Nasal cavity respiratory epithelium epithelial cell of viscerocranial mucosa (primary cell): Measurements from ENCODE around the gene ADCY6. TPM values are rescaled to one million over a fixed set of nuclear protein-coding genes. Genes with fewer than 3 reads are reported as not detected.

ENCODE experiments used
- total RNA-seq: library from RNA; depleted of rRNA; stranded (reverse); fragments of >200 nt; gene quantifications from 2 replicates; pipeline ENCODE4 v1.2.3, GENCODE V29; 2014

Gene ADCY6
- 19.1 and 38.7 TPM in 2 replicates for total RNA-seq

DNA sequence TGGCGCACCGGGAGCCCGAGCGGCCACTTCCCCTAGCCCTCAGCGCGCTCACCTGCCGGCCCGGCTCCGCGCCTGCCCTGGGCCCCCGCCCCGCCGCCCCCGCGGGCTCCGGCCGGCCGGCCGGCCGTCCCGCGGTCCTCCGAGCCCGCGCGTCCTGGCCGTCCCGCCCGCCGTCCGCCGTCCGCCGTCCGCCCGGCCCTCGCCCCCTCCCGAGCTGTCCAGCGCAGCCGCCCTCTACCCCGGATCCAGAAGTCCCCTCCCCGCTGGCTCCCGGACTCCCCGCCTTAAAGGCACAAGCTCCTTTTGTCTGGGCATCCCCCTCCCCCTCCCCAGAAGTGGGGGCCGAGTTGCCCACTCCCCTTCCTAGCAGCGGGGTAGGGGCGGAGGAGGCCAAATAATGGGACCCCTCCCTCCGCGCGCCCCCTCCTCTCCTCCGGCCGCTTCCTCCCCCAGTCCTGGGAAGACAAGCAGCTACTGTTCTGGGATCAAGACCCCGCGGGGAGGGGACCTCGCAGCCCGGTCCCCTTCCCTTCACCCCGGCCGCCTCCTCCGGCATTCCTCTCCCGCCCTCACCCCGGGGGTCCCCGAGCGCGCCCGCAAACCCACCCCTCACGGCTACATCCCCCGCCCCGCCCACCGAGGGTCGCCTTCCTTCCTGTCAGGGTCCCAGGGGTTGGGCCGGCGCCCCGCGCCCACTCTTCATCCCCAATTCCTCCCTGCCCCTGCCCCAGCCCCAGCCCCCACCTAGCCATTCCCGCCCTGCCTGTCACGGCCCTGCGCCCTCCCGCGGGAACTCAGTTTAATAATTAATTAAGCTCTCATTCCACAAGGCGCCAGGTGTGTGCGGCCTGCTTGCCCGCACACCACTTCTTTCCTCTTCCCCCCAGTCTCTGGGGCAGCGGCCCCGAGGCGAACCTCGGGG is at the start of gene ADCY6:
ADCY6 (minus strand) TSS at position 236 of the 922 bp plus-strand sequence. CDS start 5,655 bp downstream, outside the sequence.

DNA sequence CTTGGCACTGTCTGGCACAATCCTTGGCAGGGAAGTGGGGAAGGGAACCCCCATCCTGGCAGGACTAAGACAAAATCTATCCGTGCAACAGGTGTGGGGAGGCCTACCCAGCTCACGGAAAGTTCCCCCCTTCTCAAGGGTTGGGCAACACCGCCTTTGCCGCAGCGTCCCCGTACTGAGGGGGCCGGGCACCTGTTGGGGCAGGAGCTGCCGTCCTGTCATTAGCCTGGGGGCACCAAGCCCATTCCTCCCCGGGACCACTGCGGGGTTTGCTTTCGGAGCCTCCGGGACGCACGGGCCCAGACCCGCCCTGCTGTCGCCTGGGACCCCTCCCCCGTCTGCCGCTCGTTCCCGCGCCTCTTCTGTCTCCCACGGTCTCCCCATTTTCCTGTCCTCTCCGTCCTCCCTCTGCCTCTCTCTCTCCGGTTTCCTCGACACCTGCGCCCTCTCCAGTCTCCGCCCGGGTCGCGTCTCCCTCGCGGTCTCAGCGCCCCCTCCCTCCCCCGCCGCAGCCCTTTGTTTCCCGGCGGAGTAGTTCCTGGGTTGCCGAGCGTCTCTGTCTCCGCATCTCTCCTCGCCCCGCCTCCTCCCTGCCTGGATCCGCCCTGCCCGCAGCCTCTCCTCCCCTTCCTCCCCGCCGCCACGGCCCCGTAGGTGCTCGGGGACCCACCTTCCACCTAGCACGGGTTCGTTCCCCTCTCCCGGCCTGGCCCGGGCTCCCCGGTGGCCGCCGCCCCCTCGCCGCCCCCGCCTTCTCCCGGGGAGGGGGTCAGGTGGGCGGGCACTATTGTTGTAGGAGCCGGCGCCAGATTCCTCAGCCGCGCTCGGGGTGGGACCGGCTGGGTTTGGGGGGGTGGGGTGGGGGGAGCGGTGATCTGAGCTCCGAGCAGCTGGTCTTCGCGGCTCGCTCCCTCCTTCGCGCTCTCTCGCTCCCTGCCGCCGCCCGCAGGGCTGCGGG is 29.3 kb upstream of the ADCY6 start, which contains the start of gene CACNB3:
CACNB3 (plus strand) TSS at position 624 of the 958 bp plus-strand sequence. CDS start 434 bp downstream, outside the sequence.

DNA sequence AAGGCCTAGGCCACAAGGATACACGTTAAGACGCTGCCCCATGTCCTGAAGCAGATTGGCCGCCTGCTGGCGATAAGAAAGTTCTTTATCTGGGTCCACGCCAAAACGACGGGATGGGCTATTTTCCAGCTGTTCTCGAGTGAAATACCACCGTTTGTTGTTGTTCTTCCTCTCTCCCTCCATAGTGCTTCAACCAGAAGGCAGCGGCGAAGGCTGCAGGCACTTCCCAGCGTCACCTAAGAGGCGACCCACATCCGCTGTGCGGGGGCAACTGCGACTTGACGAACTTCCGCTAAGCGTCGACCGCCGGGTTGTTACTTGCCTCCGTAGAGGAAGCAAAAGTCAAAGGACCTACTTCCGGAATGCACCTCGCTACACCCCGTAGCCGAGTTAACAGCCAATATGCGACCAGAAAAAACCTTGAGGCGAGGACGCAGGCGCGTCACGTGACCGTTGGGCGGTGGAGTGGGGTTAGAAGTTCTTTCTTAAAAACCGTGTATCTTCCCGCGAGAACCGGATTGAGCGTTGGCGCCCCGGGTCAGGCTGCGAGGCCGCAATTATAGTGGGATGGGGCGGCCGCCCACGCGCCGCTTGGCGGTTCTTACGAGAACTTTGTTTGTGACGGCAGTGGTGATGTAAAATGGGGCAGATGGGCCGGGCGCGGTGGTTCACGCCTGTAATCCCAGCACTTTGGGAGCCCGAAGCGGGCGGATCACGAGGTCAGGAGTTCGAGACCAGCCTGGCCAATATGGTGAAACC is 72.2 kb downstream of the ADCY6 start, which contains the start of gene CCNT1:
CCNT1 (minus strand) TSS at position 215 of the 759 bp plus-strand sequence; CDS start at position 183, 32 bp downstream.

Other genes starting within 250 kb of the ADCY6 start
- gene LALBA, start 219.0 kb downstream of the ADCY6 start, total RNA-seq, result not detected in 2 replicates
- 61.7 and 87.1 TPM in 2 replicates for gene KANSL2, start 106.9 kb downstream of the ADCY6 start, total RNA-seq
- gene CCNT1, start 72.4 kb downstream of the ADCY6 start, total RNA-seq, result 38.9 and 42.0 TPM in 2 replicates
- 7.5 and 19.0 TPM in 2 replicates for gene CACNB3, start 29.4 kb upstream of the ADCY6 start, total RNA-seq
- 67.0 and 95.1 TPM in 2 replicates for gene DDX23, start 63.1 kb upstream of the ADCY6 start, total RNA-seq
- 0.78 and 4.1 TPM in 2 replicates for gene RND1, start 76.8 kb upstream of the ADCY6 start, total RNA-seq
- gene FKBP11, start 136.4 kb upstream of the ADCY6 start, total RNA-seq, result 6.2 and 20.5 TPM in 2 replicates
- gene ARF3, start 168.4 kb upstream of the ADCY6 start, total RNA-seq, result 30.8 and 46.3 TPM in 2 replicates
- 0.07 TPM in 1 of 2 replicates, not detected in the other for gene WNT10B, start 182.6 kb upstream of the ADCY6 start, total RNA-seq
- not detected in 2 replicates for gene WNT1, start 189.2 kb upstream of the ADCY6 start, total RNA-seq
- 0.28 and 0.68 TPM in 2 replicates for gene DDN, start 210.3 kb upstream of the ADCY6 start, total RNA-seq
- gene PRKAG1, start 229.7 kb upstream of the ADCY6 start, total RNA-seq, result 50.8 and 62.2 TPM in 2 replicates